CD4-positive, alpha-beta T cell (primary cell): ENCODE measurements around the gene AP2A1. TPM values are rescaled to one million over a fixed set of nuclear protein-coding genes. Genes with fewer than 3 reads are reported as not detected.

Experiments used
- ATAC-seq: fragments of 200-7000 bp; cut with Tn5 transposase; one replicate; pipeline ENCODE4 v1.10.0; 2022; ENCODE audit warnings: mild to moderate bottlenecking; ENCODE audit not compliant: poor library complexity
- CTCF ChIA-PET: fragments of 350-600 bp; sonication (Branson Sonifier 250); formaldehyde crosslinking; loops from one replicate; lab custom pipeline; 2021; ENCODE audit warnings: antibody characterized with exemption, inconsistent platforms; lab: Charles Lee
- POLR2A ChIA-PET: fragments of 350-600 bp; sonication (Branson Sonifier 250); formaldehyde crosslinking; loops from one replicate; lab custom pipeline; 2021; ENCODE audit warnings: antibody characterized with exemption, inconsistent platforms; lab: Charles Lee
- DNase-seq, 14 experiments: peaks; one replicate each; pipeline ENCODE4 v3.0.0-alpha.2; 2013 to 2020; ENCODE audit warnings: mixed read lengths in 2 of 14
- H3K27ac ChIP-seq, 2 donors: one replicate each; pipeline versions ENCODE4 v1.5.1 to v1.7.0; 2013; ENCODE audit warnings: low read length in 2 of 2, low read depth in 1 of 2, mild to moderate bottlenecking in 1 of 2
- H3K27me3 ChIP-seq, 2 experiments: 1 replicate in 1 of 2; 2 replicates in 1 of 2; pipeline versions ENCODE4 v1.6.1 to v1.7.0; 2013; ENCODE audit warnings: low read length in 2 of 2, control low read depth in 1 of 2, mild to moderate bottlenecking in 1 of 2, moderate library complexity in 1 of 2; ENCODE audit not compliant: insufficient read depth in 2 of 2, control insufficient read depth in 1 of 2
- H3K36me3 ChIP-seq: one replicate; pipeline ENCODE4 v1.6.1; 2013; ENCODE audit warnings: low read length, control low read depth; ENCODE audit not compliant: insufficient read depth
- H3K4me1 ChIP-seq: one replicate; pipeline ENCODE4 v1.6.1; 2013; ENCODE audit warnings: low read length, control low read depth; ENCODE audit not compliant: insufficient read depth
- H3K4me3 ChIP-seq: one replicate; pipeline ENCODE4 v1.5.1; 2013; ENCODE audit warnings: mild to moderate bottlenecking, low read length, moderate library complexity
- H3K9me3 ChIP-seq, 2 experiments: 1 replicate in 1 of 2; 2 replicates in 1 of 2; pipeline versions ENCODE4 v1.6.1 to v1.7.0; 2013; ENCODE audit warnings: low read length in 2 of 2, mild to moderate bottlenecking in 2 of 2, control low read depth in 1 of 2, moderate library complexity in 1 of 2; ENCODE audit not compliant: control insufficient read depth in 1 of 2, insufficient read depth in 1 of 2
- H3K27ac Mint-ChIP-seq: one replicate; pipeline ENCODE4 v1.8.0; 2020; ENCODE audit warnings: mixed read lengths
- H3K27me3 Mint-ChIP-seq: one replicate; pipeline ENCODE4 v1.8.0; 2021; ENCODE audit warnings: mixed read lengths
- H3K36me3 Mint-ChIP-seq: one replicate; pipeline ENCODE4 v1.8.0; 2021; ENCODE audit warnings: low read depth, mixed read lengths
- H3K4me1 Mint-ChIP-seq: one replicate; pipeline ENCODE4 v1.8.0; 2021; ENCODE audit warnings: low read depth, mixed read lengths
- H3K4me3 Mint-ChIP-seq: one replicate; pipeline ENCODE4 v1.8.0; 2020; ENCODE audit warnings: mild to moderate bottlenecking, mixed read lengths
- H3K9me3 Mint-ChIP-seq: one replicate; pipeline ENCODE4 v1.8.0; 2020; ENCODE audit warnings: mixed read lengths
- intact Hi-C, 2 experiments: fragments of 100-400 bp; cut with DNase I in 1 of 2; cut with micrococcal nuclease in 1 of 2; formaldehyde crosslinking; loops; one replicate each; pipeline versions ENCODE4 v1.15.1 to v1.9.0; 2023 to 2025; cut with DNase I, micrococcal nuclease
- total RNA-seq, 174 experiments: library from RNA in 2 of 174; stranded (reverse) in 2 of 174; gene quantifications; one replicate each; pipeline ENCODE4 v1.2.3 and lab custom pipeline; 2021 to 2026
- TF ChIP-seq, protein P1 (sequence below): fragments of 200-600 bp; IDR thresholded peaks from one replicate; pipeline ENCODE4 v1.8.0; 2022; ENCODE audit warnings: antibody characterized with exemption, mild to moderate bottlenecking

AP2A1 gene
- total RNA-seq, 2 experiments from 2014 or later = 28.2 to 28.9 TPM

DNA sequence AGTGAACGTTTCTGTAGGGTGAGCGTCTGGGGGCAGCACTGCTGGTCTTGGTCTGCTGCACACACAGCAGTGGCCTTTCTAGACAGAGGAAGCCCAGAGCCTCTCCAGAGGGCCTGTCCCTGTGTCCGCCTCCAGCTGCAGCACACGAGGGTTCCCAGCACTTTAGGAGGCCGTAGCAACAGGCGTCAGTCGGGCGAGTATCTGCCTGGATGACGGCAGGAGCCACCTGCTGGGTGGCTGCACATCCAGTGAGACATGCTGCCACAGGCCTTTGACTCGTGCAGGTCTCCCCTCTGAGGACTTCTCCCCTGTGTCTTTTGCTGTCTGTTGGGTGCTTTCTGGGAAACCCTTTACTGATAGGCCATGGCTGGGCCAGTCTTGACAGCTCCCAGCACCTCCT, 22.1 kb downstream of the AP2A1 start:
- peaks cover 62% of the 10 kb centered on the region for H3K36me3 ChIP-seq
- TF ChIP-seq, protein P1, sequence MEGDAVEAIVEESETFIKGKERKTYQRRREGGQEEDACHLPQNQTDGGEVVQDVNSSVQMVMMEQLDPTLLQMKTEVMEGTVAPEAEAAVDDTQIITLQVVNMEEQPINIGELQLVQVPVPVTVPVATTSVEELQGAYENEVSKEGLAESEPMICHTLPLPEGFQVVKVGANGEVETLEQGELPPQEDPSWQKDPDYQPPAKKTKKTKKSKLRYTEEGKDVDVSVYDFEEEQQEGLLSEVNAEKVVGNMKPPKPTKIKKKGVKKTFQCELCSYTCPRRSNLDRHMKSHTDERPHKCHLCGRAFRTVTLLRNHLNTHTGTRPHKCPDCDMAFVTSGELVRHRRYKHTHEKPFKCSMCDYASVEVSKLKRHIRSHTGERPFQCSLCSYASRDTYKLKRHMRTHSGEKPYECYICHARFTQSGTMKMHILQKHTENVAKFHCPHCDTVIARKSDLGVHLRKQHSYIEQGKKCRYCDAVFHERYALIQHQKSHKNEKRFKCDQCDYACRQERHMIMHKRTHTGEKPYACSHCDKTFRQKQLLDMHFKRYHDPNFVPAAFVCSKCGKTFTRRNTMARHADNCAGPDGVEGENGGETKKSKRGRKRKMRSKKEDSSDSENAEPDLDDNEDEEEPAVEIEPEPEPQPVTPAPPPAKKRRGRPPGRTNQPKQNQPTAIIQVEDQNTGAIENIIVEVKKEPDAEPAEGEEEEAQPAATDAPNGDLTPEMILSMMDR = no peak
- H3K27ac ChIP-seq = no peak overlapping the region
- Mint-ChIP-seq H3K36me3 (peaks cover 69% of the 10 kb centered on the region), H3K27ac (no peak overlapping the region), H3K27me3 (no peaks in the 10 kb centered on the region), H3K9me3 (no peaks in the 10 kb centered on the region), H3K4me3 (no peak overlapping the region), H3K4me1 (no peaks in the 10 kb centered on the region)
- no peak overlapping the region for H3K4me3 ChIP-seq
- no peaks in the 10 kb centered on the region for H3K9me3 ChIP-seq
- no peaks in the 10 kb centered on the region for H3K4me1 ChIP-seq
- CTCF ChIA-PET = no interaction called here
- POLR2A ChIA-PET = no interaction called here
- no peaks in the 10 kb centered on the region for H3K27me3 ChIP-seq
- intact Hi-C loops = no loop called here
- ATAC-seq (no peak), DNase-seq (no peak)

DNA sequence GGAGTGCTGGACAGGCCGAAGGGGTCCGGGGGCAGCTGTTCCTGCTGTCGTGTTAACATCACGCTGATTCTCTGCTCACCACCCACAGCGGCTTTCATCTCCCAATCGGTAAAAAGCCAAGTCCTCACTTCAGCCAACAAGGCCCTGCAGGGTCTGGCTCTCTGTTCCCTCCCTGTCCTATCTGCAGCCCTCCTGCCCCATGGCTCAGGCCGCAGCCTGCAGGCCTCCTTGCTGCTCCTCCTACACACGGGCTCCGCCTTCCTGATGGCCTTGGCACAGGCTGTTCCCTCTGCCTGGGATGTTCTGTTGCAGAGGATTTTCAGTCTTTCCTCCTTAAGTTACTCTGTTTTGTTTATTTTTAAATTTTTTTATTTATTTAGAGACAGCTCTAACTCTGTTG, 24.1 kb downstream of the AP2A1 start:
- H3K27ac ChIP-seq = no peak overlapping the region
- H3K36me3 Mint-ChIP-seq = peaks cover 73% of the 10 kb centered on the region
- no peak overlapping the region for H3K4me3 ChIP-seq
- no peak overlapping the region for H3K27ac Mint-ChIP-seq
- H3K4me1 Mint-ChIP-seq = no peaks in the 10 kb centered on the region
- no peaks in the 10 kb centered on the region for H3K27me3 ChIP-seq
- POLR2A ChIA-PET = no interaction called here
- H3K9me3 ChIP-seq = no peaks in the 10 kb centered on the region
- H3K36me3 ChIP-seq = peaks cover 62% of the 10 kb centered on the region
- no peak for DNase-seq
- H3K4me1 ChIP-seq = no peaks in the 10 kb centered on the region
- ATAC-seq = no peak
- no peaks in the 10 kb centered on the region for H3K27me3 Mint-ChIP-seq
- no peak overlapping the region for H3K4me3 Mint-ChIP-seq
- TF ChIP-seq, protein P1 = no peak
- CTCF ChIA-PET = no interaction called here
- H3K9me3 Mint-ChIP-seq = no peaks in the 10 kb centered on the region
- intact Hi-C loops = no loop called here

DNA sequence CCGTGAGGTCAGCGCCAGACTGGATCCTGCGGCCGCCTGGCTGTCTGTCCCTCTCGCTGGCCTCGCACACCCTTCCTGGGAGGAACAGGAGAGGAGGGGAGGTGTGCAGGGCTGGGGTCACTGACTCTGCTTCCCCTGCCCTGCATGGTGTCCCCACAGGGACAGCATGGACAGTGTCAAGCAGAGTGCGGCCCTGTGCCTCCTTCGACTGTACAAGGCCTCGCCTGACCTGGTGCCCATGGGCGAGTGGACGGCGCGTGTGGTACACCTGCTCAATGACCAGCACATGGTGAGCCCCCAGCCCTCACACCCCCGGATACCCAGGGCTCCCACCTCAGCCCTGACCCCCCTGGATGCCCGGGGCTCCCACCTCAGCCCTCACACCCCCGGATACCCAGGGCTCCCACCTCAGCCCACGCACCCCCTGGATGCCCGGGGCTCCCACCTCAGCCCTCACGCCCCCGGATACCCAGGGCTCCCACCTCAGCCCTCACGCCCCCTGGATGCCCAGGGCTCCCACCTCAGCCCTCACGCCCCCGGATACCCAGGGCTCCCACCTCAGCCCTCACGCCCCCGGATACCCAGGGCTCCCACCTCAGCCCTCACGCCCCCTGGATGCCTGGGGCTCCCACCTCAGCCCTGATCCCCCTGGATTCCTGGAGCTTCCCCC, 25.1 kb downstream of the AP2A1 start:
- intact Hi-C loops = no loop called here
- Mint-ChIP-seq H3K9me3 (no peaks in the 10 kb centered on the region), H3K27me3 (no peaks in the 10 kb centered on the region), H3K4me1 (no peaks in the 10 kb centered on the region), H3K27ac (no peak overlapping the region), H3K36me3 (peaks cover 75% of the 10 kb centered on the region), H3K4me3 (no peak overlapping the region)
- POLR2A ChIA-PET = no interaction called here
- no peaks in the 10 kb centered on the region for H3K4me1 ChIP-seq
- no peak overlapping the region for H3K27ac ChIP-seq
- CTCF ChIA-PET = no interaction called here
- no peaks in the 10 kb centered on the region for H3K9me3 ChIP-seq
- H3K36me3 ChIP-seq = peaks cover 67% of the 10 kb centered on the region
- H3K27me3 ChIP-seq = no peaks in the 10 kb centered on the region
- DNase-seq (no peak), ATAC-seq (no peak)
- no peak overlapping the region for H3K4me3 ChIP-seq
- TF ChIP-seq, protein P1 = no peak
